SK-N-MC (cell line): Measurements from ENCODE around the gene SLC6A11.

Source experiments
- EZH2 ChIP-seq: fragments of 200-600 bp; sonication (generic); IDR thresholded peaks from one replicate; pipeline ENCODE4 v1.6.1; 2017; ENCODE audit warnings: antibody characterized with exemption
- FOXP2 ChIP-seq: optimal IDR thresholded peaks from 2 replicates; pipeline ENCODE3; 2011; ENCODE audit warnings: mild to moderate bottlenecking, moderate library complexity; ENCODE audit not compliant: insufficient read depth; ENCODE audit errors: extremely low read length, control extremely low read depth
- POLR2AphosphoS5 ChIP-seq: IDR thresholded peaks from 2 replicates; pipeline ENCODE4 v1.6.1; 2012; ENCODE audit warnings: mild to moderate bottlenecking, low read depth, low read length, borderline replicate concordance

GRCh38 chr3:10833855-10834414, 17.9 kb downstream of the SLC6A11 start:
- TF ChIP-seq POLR2AphosphoS5 (no peak), EZH2 (no peak), FOXP2 (no peak)
